GM18505 (cell line): ENCODE data around the gene AGFG2.

Experiments used
- ATAC-seq: cut with Tn5 transposase; IDR thresholded peaks from one replicate; pipeline ENCODE4 v1.9.1; 2021; ENCODE audit not compliant: unreplicated experiment
- POLR2A ChIP-seq: IDR thresholded peaks from 4 replicates; pipeline ENCODE4 v1.6.1; 2011; ENCODE audit warnings: borderline replicate concordance; ENCODE audit not compliant: insufficient read depth, insufficient read length; ENCODE audit errors: extremely low read depth

Gene AGFG2

DNA sequence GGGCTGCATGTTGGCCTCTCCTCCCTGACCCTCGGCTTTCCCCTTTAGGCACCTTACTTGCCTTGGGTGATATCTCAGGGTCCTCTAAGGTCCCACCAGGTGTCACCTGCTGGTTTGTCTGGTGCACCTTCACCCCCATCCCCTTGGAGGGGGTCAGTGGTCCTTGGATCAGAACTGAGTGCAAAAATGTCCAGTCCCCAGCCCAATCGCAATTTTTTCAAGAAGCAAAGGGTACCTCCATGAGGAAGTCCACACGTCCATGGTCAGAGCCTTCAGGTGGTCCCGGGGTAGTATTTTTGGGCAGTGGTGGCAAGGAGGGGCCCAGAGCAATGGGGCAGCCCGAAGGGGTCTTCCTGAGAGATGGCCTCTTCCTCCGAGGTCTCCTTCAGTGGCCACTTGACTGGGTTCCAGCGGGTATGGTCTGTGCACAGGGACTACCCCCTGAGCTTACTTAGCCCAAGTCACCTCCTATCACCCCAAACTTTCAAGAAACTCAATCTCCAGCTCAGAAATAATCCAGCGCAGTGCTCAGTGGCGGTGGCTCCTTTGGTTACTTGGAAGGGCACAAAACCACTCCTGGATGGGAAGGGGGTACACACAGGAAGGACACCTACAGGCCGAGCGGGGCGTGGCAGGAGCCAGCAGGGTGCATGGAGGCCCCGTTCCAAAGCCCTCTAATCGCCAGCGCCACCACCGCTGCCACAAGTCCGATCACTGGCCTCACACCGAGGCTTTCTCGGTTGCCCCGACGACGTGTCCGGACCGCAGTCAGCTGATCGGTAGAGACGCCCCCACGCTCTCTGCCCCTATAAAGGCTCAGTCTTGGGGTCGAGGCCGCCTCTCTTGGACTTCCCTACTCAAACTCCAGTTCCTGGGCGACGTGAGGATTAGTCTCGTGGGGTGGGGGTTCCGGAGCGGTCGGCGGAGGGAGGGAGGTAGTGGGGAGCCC, 30.2 kb downstream of the AGFG2 start:
- no peak for ATAC-seq
- TF ChIP-seq POLR2A, result no peak

GRCh38 chr7:100570954-100571828, 32.2 kb downstream of the AGFG2 start:
- peak; percentile 11 for TF ChIP-seq POLR2A
- ATAC-seq, result no peak

DNA sequence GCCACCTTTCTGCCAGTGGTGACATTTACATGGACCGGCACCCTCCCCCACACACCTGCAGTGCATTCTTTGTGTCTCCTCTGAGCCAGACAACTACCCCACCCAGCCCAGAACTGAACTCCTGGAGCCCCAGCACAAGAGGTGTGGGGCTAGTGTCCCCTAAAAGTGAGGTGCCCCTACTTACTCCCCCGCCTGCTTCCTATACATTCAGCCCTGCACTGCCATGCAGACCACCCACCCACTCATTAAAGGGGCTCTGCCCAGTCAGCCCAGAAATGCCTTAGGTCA, 32.8 kb downstream of the AGFG2 start:
- ATAC-seq, result no peak

GRCh38 chr7:100572281-100572948, 33.4 kb downstream of the AGFG2 start:
- TF ChIP-seq POLR2A, result no peak
- no peak for ATAC-seq

More for the DNA sequence above, 32.8 kb downstream of the AGFG2 start:
- TF ChIP-seq POLR2A, result no peak

DNA sequence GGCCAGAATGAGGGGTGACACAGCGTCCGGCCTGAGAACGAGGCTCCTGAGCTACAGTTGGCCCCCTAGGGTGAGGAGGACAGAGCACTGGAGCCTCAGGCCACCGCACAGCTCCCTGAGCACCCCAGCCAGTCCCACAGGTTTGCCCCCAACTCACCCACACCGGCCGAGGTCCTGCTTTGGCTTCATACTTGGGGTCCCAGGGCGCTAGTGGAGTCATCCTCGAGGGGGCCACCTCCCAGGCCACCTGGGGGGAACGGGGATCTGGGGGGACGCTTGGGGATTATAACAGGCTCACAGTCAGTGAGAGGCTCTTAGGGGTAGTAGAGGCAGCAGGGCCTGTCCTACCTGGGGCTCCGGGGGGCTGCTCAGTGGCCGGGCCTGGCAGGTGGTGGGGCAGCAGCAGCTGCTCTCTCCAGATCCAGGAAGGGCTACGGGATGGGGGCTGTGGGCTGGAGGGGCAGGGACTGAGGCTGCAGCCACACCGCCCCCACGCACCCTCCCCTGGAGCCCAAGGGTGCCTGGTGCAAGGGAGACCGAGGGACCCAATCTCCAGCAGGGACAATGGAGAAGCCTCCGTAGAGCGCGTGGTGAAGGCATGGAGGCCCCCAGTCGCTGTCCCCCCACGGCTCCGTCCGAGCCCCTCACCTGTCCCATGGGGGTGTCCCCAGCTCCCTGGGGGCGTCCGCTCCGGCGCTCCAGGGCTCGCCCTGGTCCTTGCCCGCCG, 34.1 kb downstream of the AGFG2 start:
- no peak for ATAC-seq
- no peak for TF ChIP-seq POLR2A

- TF ChIP-seq POLR2A, result no peak
- ATAC-seq, result no peak
Observed at GRCh38 chr7:100573691-100574361, 34.8 kb downstream of the AGFG2 start, which contains the start of gene SAP25. Gene SAP25 (minus strand): TSS chr7:100573900. CDS start chr7:100573742, 158 bp downstream.

GRCh38 chr7:100574362-100575205, 35.6 kb downstream of the AGFG2 start:
- no peak for TF ChIP-seq POLR2A
- ATAC-seq, result no peak

- TF ChIP-seq POLR2A, result no peak
- no peak for ATAC-seq
Observed at GRCh38 chr7:100575206-100575631, 36.2 kb downstream of the AGFG2 start.

DNA sequence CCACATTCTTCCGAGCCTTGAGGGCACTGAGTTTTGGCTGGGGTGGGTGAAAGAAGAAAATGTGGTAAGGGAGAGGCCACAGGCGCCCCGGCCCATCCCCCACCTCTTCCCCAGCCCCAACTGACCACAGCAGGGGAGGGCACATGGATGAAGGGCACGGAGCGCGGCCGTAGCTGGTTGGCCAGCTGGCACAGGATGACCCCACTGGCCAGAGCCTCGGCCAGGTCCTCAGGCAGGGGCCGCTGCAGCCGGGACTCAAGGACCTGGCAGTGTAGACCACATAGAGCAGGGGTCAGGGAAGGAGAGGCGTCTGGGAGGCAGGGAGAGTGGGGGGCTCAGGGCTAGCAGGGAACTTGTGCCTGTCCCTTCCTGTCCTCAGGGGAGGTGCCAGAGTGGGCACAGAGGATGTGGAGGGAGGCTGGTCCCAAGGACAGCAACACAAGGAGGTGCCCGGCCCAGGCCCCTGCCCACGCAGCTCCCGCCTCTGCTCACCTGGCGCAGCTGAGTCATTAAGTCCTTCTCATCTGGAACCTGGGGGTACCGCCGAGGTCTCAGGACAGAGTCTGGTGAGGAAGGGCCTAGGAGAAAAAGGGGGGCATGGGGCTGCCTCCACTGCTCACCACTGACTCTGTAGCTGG, 36.9 kb downstream of the AGFG2 start:
- no peak for ATAC-seq
- TF ChIP-seq POLR2A, result no peak

DNA sequence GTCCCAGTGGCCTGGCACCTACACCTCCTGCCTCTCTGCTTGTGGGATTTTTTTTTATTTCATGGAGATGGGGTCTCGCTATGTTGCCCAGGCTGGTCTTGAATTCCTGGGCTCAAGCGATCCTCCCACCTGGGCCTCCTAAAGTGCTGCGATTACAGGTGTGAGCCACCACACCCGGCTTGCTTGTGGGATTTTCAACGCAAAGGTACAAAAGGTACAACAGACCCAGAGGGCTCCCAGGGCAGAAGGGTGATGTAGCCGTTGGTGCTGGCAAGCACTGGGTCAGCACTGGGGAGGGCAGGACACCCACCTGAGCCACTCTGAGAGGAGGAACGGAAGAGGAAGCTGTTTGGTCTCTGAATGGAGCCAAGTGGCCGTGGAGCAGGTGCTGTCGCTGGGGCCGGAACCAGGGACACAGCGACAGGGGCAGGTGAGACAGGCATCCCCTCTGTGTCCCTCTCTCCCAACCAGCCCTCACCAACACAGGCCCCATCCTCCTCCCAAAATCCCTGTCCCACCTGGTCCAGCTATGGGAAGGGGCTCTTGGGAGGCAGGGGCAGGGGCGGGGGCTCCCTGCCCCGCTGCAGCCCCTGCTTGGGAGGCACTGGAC, 37.5 kb downstream of the AGFG2 start:
- ATAC-seq, result no peak
- no peak for TF ChIP-seq POLR2A

DNA sequence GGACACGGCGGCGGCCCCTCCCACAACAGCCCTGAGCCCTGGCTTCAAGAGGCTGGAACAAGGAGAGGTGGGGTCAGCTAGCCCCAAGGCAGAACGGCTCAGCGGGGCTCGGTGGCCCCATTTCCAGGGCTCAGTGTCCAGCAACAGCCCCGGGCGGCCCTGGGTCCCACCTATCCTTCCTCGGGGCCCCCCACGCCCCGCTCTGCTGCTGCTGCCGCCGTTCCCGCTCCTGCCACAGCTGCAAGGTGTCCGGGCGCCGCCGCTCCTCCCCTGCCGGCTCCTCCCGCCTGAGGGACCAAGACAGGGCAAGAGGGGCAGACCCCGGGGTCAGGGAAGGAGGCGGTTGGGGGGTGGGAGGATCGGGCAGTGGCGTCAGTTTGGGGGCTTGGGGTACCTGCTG, 38.1 kb downstream of the AGFG2 start:
- no peak for ATAC-seq
- TF ChIP-seq POLR2A, result no peak

GRCh38 chr7:100577507-100577906, 38.5 kb downstream of the AGFG2 start:
- no peak for TF ChIP-seq POLR2A
- no peak for ATAC-seq
